NCI-H2227 (cell line): ENCODE data around the gene CDK8.
"Not testable (repeated sequence)": the region's sequence is repeated elsewhere in the genome, so short reads cannot be mapped to it uniquely, and the experiment has no call there.

Experiments
- DNase-seq: peaks from one replicate; lab custom pipeline; 2025; ENCODE audit not compliant: unreplicated experiment; lab: John Stamatoyannopoulos, UW

Gene CDK8

GRCh38 chr13:26310470-26310869, 56.5 kb downstream of the CDK8 start:
- no peak for DNase-seq

GRCh38 chr13:26312019-26312418, 58.1 kb downstream of the CDK8 start:
- not testable (repeated sequence) for DNase-seq

GRCh38 chr13:26316095-26316494, 62.2 kb downstream of the CDK8 start:
- DNase-seq, result not testable (repeated sequence)

GRCh38 chr13:26320766-26321165, 66.8 kb downstream of the CDK8 start:
- no peak for DNase-seq

GRCh38 chr13:26323127-26323526, 69.2 kb downstream of the CDK8 start:
- DNase-seq, result no peak

GRCh38 chr13:26323764-26324163, 69.8 kb downstream of the CDK8 start:
- no peak for DNase-seq

GRCh38 chr13:26324294-26324693, 70.4 kb downstream of the CDK8 start:
- DNase-seq, result no peak

GRCh38 chr13:26324867-26325266, 70.9 kb downstream of the CDK8 start:
- no peak for DNase-seq

GRCh38 chr13:26325876-26326275, 71.9 kb downstream of the CDK8 start:
- no peak for DNase-seq

GRCh38 chr13:26326562-26326961, 72.6 kb downstream of the CDK8 start:
- DNase-seq, result no peak

GRCh38 chr13:26327940-26328725, 74.2 kb downstream of the CDK8 start:
- DNase-seq, result no peak

GRCh38 chr13:26335158-26335557, 81.2 kb downstream of the CDK8 start:
- DNase-seq, result no peak

- no peak for DNase-seq
Measured at GRCh38 chr13:26340807-26341206, 86.9 kb downstream of the CDK8 start.

- no peak for DNase-seq
Measured at GRCh38 chr13:26342898-26343297, 89.0 kb downstream of the CDK8 start.

- DNase-seq, result no peak
Measured at GRCh38 chr13:26343816-26344215, 89.9 kb downstream of the CDK8 start.

- no peak for DNase-seq
Measured at GRCh38 chr13:26344980-26345379, 91.1 kb downstream of the CDK8 start.

- DNase-seq, result no peak
Measured at GRCh38 chr13:26348966-26349365, 95.0 kb downstream of the CDK8 start.

GRCh38 chr13:26362261-26362660, 108.3 kb downstream of the CDK8 start:
- no peak for DNase-seq

GRCh38 chr13:26370553-26370952, 116.6 kb downstream of the CDK8 start:
- DNase-seq, result no peak

GRCh38 chr13:26372747-26373146, 118.8 kb downstream of the CDK8 start:
- no peak for DNase-seq

GRCh38 chr13:26376430-26376829, 122.5 kb downstream of the CDK8 start:
- no peak for DNase-seq

- DNase-seq, result peak; percentile 10
Measured at GRCh38 chr13:26377038-26377437, 123.1 kb downstream of the CDK8 start.

GRCh38 chr13:26378116-26378515, 124.2 kb downstream of the CDK8 start:
- DNase-seq, result no peak
